H1 (cell line): ENCODE results near the gene WDR75. TPM values are rescaled to one million over a fixed set of nuclear protein-coding genes. Genes with fewer than 3 reads are reported as not detected.

Source experiments
- CTCF ChIA-PET: fragments of 300-600 bp; sonication (Branson Sonifier 250); formaldehyde crosslinking; loops from one replicate; lab custom pipeline; 2021; ENCODE audit not compliant: partially characterized antibody; lab: Charles Lee
- POLR2A ChIA-PET: fragments of 300-600 bp; sonication (Branson Sonifier 250); formaldehyde crosslinking; loops from one replicate; lab custom pipeline; 2021; ENCODE audit warnings: inconsistent platforms; ENCODE audit not compliant: partially characterized antibody; lab: Charles Lee
- DNase-seq, 2 experiments: peaks; one replicate each; pipeline versions ENCODE4 v3.0.0 to v3.0.0-alpha.2; 2010 to 2022; ENCODE audit warnings: low spot score in 2 of 2, low read depth in 1 of 2, mixed read lengths in 1 of 2
- FAIRE-seq: peaks from 2 replicates; lab custom pipeline; 2011; peaks lifted over from hg19 to GRCh38; lab: Jason Lieb, UNC
- H2AFZ ChIP-seq: 2 replicates; pipeline ENCODE4 v1.8.1; 2012; ENCODE audit warnings: low read length, inconsistent platforms
- H2AK5ac ChIP-seq: 2 replicates; pipeline ENCODE4 v1.6.1; 2013; ENCODE audit warnings: low read depth, low read length
- H2BK120ac ChIP-seq: replicated peaks from 2 replicates; pipeline ENCODE3; 2013; ENCODE audit warnings: low read depth, low read length, inconsistent platforms
- H2BK12ac ChIP-seq: 2 replicates; pipeline ENCODE4 v1.6.1; 2013; ENCODE audit warnings: low read depth, low read length
- H2BK15ac ChIP-seq: 2 replicates; pipeline ENCODE4 v1.6.1; 2013; ENCODE audit warnings: low read length
- H2BK20ac ChIP-seq: 2 replicates; pipeline ENCODE4 v1.6.1; 2013; ENCODE audit warnings: low read length
- H2BK5ac ChIP-seq: 2 replicates; pipeline ENCODE4 v1.6.1; 2013; ENCODE audit warnings: low read depth, low read length
- H3K14ac ChIP-seq: 2 replicates; pipeline ENCODE4 v1.6.1; 2013; ENCODE audit warnings: inconsistent platforms; ENCODE audit not compliant: insufficient read length
- H3K18ac ChIP-seq: 2 replicates; pipeline ENCODE4 v1.6.1; 2013; ENCODE audit warnings: low read length; ENCODE audit errors: extremely low read depth
- H3K23ac ChIP-seq: 2 replicates; pipeline ENCODE4 v1.6.1; 2013; ENCODE audit warnings: inconsistent platforms; ENCODE audit not compliant: insufficient read length
- H3K23me2 ChIP-seq: 2 replicates; pipeline ENCODE4 v1.6.1; 2013; ENCODE audit warnings: low read depth, low read length
- H3K27ac ChIP-seq: 2 replicates; pipeline ENCODE4 v1.6.1; 2011; ENCODE audit warnings: low read depth, low read length, inconsistent platforms
- H3K27me3 ChIP-seq, 4 experiments: replicated peaks in 1 of 4; 1 replicate in 1 of 4; 2 replicates in 3 of 4; pipeline versions ENCODE4 v1.6.1 to v1.8.1; 2011 to 2013; ENCODE audit warnings: low read length in 3 of 4, mild to moderate bottlenecking in 3 of 4, inconsistent platforms in 2 of 4, mixed read lengths in 2 of 4, moderate library complexity in 1 of 4; ENCODE audit not compliant: control insufficient read depth in 3 of 4, insufficient read depth in 3 of 4; ENCODE audit errors: extremely low read depth in 1 of 4
- H3K36me3 ChIP-seq, 4 experiments: 2 replicates each; pipeline versions ENCODE4 v1.6.1 to v1.8.1; 2011 to 2013; ENCODE audit warnings: mild to moderate bottlenecking in 4 of 4, low read length in 3 of 4, moderate library complexity in 2 of 4, control low read depth in 1 of 4, inconsistent platforms in 1 of 4; ENCODE audit not compliant: insufficient read depth in 4 of 4, control insufficient read depth in 2 of 4
- H3K4ac ChIP-seq: replicated peaks from 2 replicates; pipeline ENCODE3; 2013; ENCODE audit warnings: low read length, low read depth, mixed read lengths, inconsistent platforms; ENCODE audit not compliant: insufficient read length
- H3K4me1 ChIP-seq, 4 experiments: replicated peaks in 1 of 4; 1 replicate in 1 of 4; 2 replicates in 3 of 4; pipeline versions ENCODE4 v1.6.1 to v1.8.1; 2011 to 2013; ENCODE audit warnings: low read length in 3 of 4, inconsistent platforms in 2 of 4, mixed read lengths in 1 of 4; ENCODE audit not compliant: insufficient read depth in 4 of 4, control insufficient read depth in 3 of 4
- H3K4me2 ChIP-seq, 2 experiments: 2 replicates each; pipeline versions ENCODE4 v1.6.1 to v1.8.1; 2011 to 2013; ENCODE audit warnings: low read depth in 2 of 2, low read length in 2 of 2, control low read depth in 1 of 2, inconsistent platforms in 1 of 2, mild to moderate bottlenecking in 1 of 2; ENCODE audit not compliant: insufficient read depth in 1 of 2
- H3K4me3 ChIP-seq, 4 experiments: fragments of 200-600, 300-600 bp in 1 of 4; sonication (generic), shearing (Covaris generic), sonication (Bioruptor Twin) in 1 of 4; 2 replicates each; pipeline versions ENCODE4 v1.5.1 to v1.8.1; 2011 to 2016; ENCODE audit warnings: low read length in 4 of 4, low read depth in 3 of 4, control low read depth in 2 of 4, inconsistent platforms in 2 of 4, mild to moderate bottlenecking in 2 of 4, mixed read lengths in 1 of 4, moderate library complexity in 1 of 4; ENCODE audit not compliant: insufficient read depth in 2 of 4; ENCODE audit errors: extremely low read depth in 1 of 4
- H3K56ac ChIP-seq: replicated peaks from 2 replicates; pipeline ENCODE3; 2013; ENCODE audit warnings: low read depth, mild to moderate bottlenecking, mixed read lengths, low read length, inconsistent platforms; ENCODE audit not compliant: insufficient read length
- H3K79me1 ChIP-seq: 2 replicates; pipeline ENCODE4 v1.6.1; 2013; ENCODE audit warnings: low read depth, low read length, control low read depth
- H3K79me2 ChIP-seq, 2 experiments: 2 replicates each; pipeline versions ENCODE4 v1.6.1 to v1.8.1; 2012 to 2013; ENCODE audit warnings: low read length in 2 of 2, mild to moderate bottlenecking in 2 of 2, inconsistent platforms in 1 of 2; ENCODE audit not compliant: insufficient read depth in 2 of 2, control insufficient read depth in 1 of 2
- H3K9ac ChIP-seq, 4 experiments: replicated peaks in 1 of 4; 1 replicate in 1 of 4; 2 replicates in 3 of 4; pipeline versions ENCODE4 v1.6.1 to v1.8.1; 2011 to 2013; ENCODE audit warnings: low read depth in 3 of 4, low read length in 3 of 4, control low read depth in 2 of 4, mild to moderate bottlenecking in 2 of 4, moderate library complexity in 2 of 4, inconsistent platforms in 1 of 4; ENCODE audit errors: extremely low read depth in 1 of 4
- H3K9me3 ChIP-seq, 2 experiments: 2 replicates each; pipeline versions ENCODE4 v1.6.1 to v1.8.1; 2012 to 2013; ENCODE audit warnings: mild to moderate bottlenecking in 2 of 2, moderate library complexity in 2 of 2, control low read depth in 1 of 2, inconsistent platforms in 1 of 2, low read depth in 1 of 2, low read length in 1 of 2, mixed read lengths in 1 of 2; ENCODE audit not compliant: insufficient read depth in 2 of 2
- H4K20me1 ChIP-seq, 2 experiments: replicated peaks in 1 of 2; 2 replicates each; pipeline versions ENCODE3 to v1.8.1; 2011 to 2013; ENCODE audit warnings: inconsistent platforms in 2 of 2, low read length in 2 of 2, mild to moderate bottlenecking in 1 of 2; ENCODE audit not compliant: insufficient read depth in 2 of 2, control insufficient read depth in 1 of 2
- H4K5ac ChIP-seq: 2 replicates; pipeline ENCODE4 v1.6.1; 2013; ENCODE audit warnings: low read length, low read depth, mixed read lengths, inconsistent platforms; ENCODE audit not compliant: insufficient read length
- H4K8ac ChIP-seq: 2 replicates; pipeline ENCODE4 v1.8.0; 2013; ENCODE audit warnings: mild to moderate bottlenecking, moderate library complexity, low read length, inconsistent platforms; ENCODE audit not compliant: insufficient read depth; ENCODE audit errors: extremely low read depth
- H4K91ac ChIP-seq: replicated peaks from 2 replicates; pipeline ENCODE3; 2013; ENCODE audit warnings: low read length, mixed read lengths, inconsistent platforms; ENCODE audit not compliant: insufficient read length
- CEBPB ChIP-seq: IDR thresholded peaks from 2 replicates; pipeline ENCODE4 v1.6.1; 2012; ENCODE audit warnings: low read depth, low read length
- CTBP2 ChIP-seq: IDR thresholded peaks from 2 replicates; pipeline ENCODE4 v1.7.0; 2011; ENCODE audit warnings: borderline replicate concordance, mild to moderate bottlenecking, moderate library complexity, mixed read lengths, low read length; ENCODE audit not compliant: insufficient read depth, insufficient read length
- CTCF ChIP-seq, 3 experiments: IDR thresholded peaks; 1 replicate in 2 of 3; 2 replicates in 1 of 3; pipeline versions ENCODE4 v1.5.1 to v1.6.1; 2011; ENCODE audit warnings: low read length in 3 of 3, mild to moderate bottlenecking in 3 of 3, inconsistent platforms in 2 of 3, low read depth in 1 of 3, moderate library complexity in 1 of 3; ENCODE audit not compliant: insufficient read depth in 1 of 3; ENCODE audit errors: control extremely low read depth in 1 of 3
- FOSL1 ChIP-seq: IDR thresholded peaks from 2 replicates; pipeline ENCODE4 v1.6.1; 2011; ENCODE audit warnings: mild to moderate bottlenecking, low read depth, low read length, moderate library complexity; ENCODE audit not compliant: insufficient read depth
- HDAC6 ChIP-seq: IDR thresholded peaks from one replicate; pipeline ENCODE4 v1.7.1; 2012; ENCODE audit warnings: low read depth, mild to moderate bottlenecking, inconsistent platforms, low read length, moderate library complexity
- MAFK ChIP-seq: IDR thresholded peaks from 2 replicates; pipeline ENCODE4 v1.6.1; 2012; ENCODE audit warnings: low read depth, mild to moderate bottlenecking, improper control_type of control experiment, low read length
- NRF1 ChIP-seq: IDR thresholded peaks from 2 replicates; pipeline ENCODE4 v1.6.1; 2011; ENCODE audit warnings: mild to moderate bottlenecking, low read depth, low read length, improper control_type of control experiment
- POU5F1 ChIP-seq: IDR thresholded peaks from 2 replicates; pipeline ENCODE4 v1.6.1; 2011; ENCODE audit warnings: low read depth, mild to moderate bottlenecking, low read length, moderate library complexity
- RNF2 ChIP-seq: fragments of 200-900, 300-1000 bp; sonication (generic); IDR thresholded peaks from 2 replicates; pipeline ENCODE4 v1.7.1; 2016; ENCODE audit warnings: borderline replicate concordance, low read depth, mild to moderate bottlenecking, antibody characterized with exemption, low read length; ENCODE audit not compliant: poor library complexity, severe bottlenecking; ENCODE audit errors: missing control alignments
- TAF1 ChIP-seq: IDR thresholded peaks from 2 replicates; pipeline ENCODE4 v1.6.1; 2011; ENCODE audit warnings: mild to moderate bottlenecking, low read depth, low read length
- WGBS, 2 experiments: shearing (Covaris generic) in 1 of 2; methylation state at CpG; one replicate each; pipeline versions ENCODE4 v1.1.6 to v1.1.7; 2013 to 2015; ENCODE audit warnings: low lambda C conversion rate in 2 of 2, mixed read lengths in 2 of 2, inconsistent platforms in 1 of 2, low coverage in 1 of 2, missing lambda C conversion rate in 1 of 2; ENCODE audit not compliant: insufficient replicate concordance in 2 of 2, insufficient coverage in 1 of 2, insufficient read length in 1 of 2; ENCODE audit errors: extremely low coverage in 1 of 2, missing lambda C conversion rate in 1 of 2; 5-methylcytosine and 5-hydroxymethylcytosine counted together
- polyA plus RNA-seq, 7 experiments: library from polyadenylated mRNA; depleted of rRNA in 3 of 7; stranded (reverse) in 5 of 7; unstranded in 2 of 7; fragments of >200 nt in 5 of 7; fragments of 200-250 nt in 2 of 7; gene quantifications; 1 replicate in 5 of 7; 2 replicates in 1 of 7; 4 replicates in 1 of 7; pipeline versions ENCODE4 v1.2.1 to v1.2.3, GENCODE V29; 2011 to 2013; ENCODE audit warnings: missing spikeins in 2 of 7, mixed read lengths in 2 of 7
- total RNA-seq: library from RNA; stranded (reverse); fragmentation: NEBNext Ultra II Directional; extraction: Animal tissue kit (Norgen Biotek cat#: 25700); gene quantifications from 2 replicates; pipeline ENCODE4 v1.2.1, GENCODE V29; 2021
- TF ChIP-seq, protein P1 (sequence below): IDR thresholded peaks from 2 replicates; pipeline ENCODE4 v1.6.1; 2011; ENCODE audit warnings: low read depth, mild to moderate bottlenecking, low read length; ENCODE audit not compliant: insufficient read depth

The WDR75 gene
- total and polyA plus RNA-seq, 2 of the 8 experiments (the other 6 are each of a cell fraction or from before 2014, with no cell fraction given): 26.9 to 77.1 TPM

GRCh38 chr2:189488008-189488310, 46.7 kb downstream of the WDR75 start:
- Histone ChIP-seq H3K4ac (no peak overlapping the region), H2AK5ac (no peak overlapping the region), H3K9me3 (no peaks in the 10 kb centered on the region), H3K4me2 (no peak overlapping the region), H3K14ac (no peak overlapping the region), H2BK20ac (no peak overlapping the region), H4K91ac (no peak overlapping the region), H3K23ac (no peak overlapping the region), H4K8ac (no peak overlapping the region), H3K9ac (no peak overlapping the region), H3K4me1 (0 out of 7 replicates have a peak, but pooled peaks cover 0 to 4% (median 0%) of the 10 kb centered on the region in 4 experiments), H3K56ac (no peak overlapping the region), H2BK5ac (no peak overlapping the region), H3K36me3 (no peaks in the 10 kb centered on the region), H3K79me1 (no peaks in the 10 kb centered on the region), H3K27me3 (no peaks in the 10 kb centered on the region; a peak in 1 of 7 replicates), H3K23me2 (no peaks in the 10 kb centered on the region), H2AFZ (peak overlapping the region; percentile 44; the same call in 1 of the 2 replicates), H3K18ac (no peak overlapping the region), H3K27ac (no peak overlapping the region), H2BK120ac (no peak overlapping the region), H3K4me3 (no peak overlapping the region), H2BK15ac (no peak overlapping the region), H3K79me2 (no peaks in the 10 kb centered on the region), H2BK12ac (no peak overlapping the region), H4K20me1 (no peaks in the 10 kb centered on the region), H4K5ac (no peak overlapping the region)
- ChIA-PET CTCF (no interaction called here), POLR2A (no interaction called here)
- WGBS, 2 experiments: 91% methylated on average over 1 of the region's 1 CpG; no CpG with 5 or more reads in 1 of the 2 experiments
- DNase-seq (no peak), FAIRE-seq (no peak)
- TF ChIP-seq, protein P1, sequence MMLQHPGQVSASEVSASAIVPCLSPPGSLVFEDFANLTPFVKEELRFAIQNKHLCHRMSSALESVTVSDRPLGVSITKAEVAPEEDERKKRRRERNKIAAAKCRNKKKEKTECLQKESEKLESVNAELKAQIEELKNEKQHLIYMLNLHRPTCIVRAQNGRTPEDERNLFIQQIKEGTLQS: no peak
- no peak for TF ChIP-seq MAFK
- TF ChIP-seq FOSL1: no peak
- no peak for TF ChIP-seq TAF1
- no peak for TF ChIP-seq POU5F1
- no peak for TF ChIP-seq NRF1
- TF ChIP-seq CTCF (IDR thresholded peaks at IDR 0.05; ENCODE audit: control extremely low read depth in 1 of 3, insufficient read depth in 1 of 3, low read depth in 1 of 3, low read length in 3 of 3): no peak
- no peak for TF ChIP-seq RNF2
- no peak for TF ChIP-seq HDAC6
- no peak for TF ChIP-seq CTBP2
- TF ChIP-seq CEBPB: no peak
